ENCODE results near the gene TLK2.
"Not testable (repeated sequence)": the region's sequence is repeated elsewhere in the genome, so short reads cannot be mapped to it uniquely, and the experiment has no call there.

Gene TLK2

GRCh38 chr17:62478424-62478879, at the start of gene TLK2:
TLK2 (plus strand) TSS chr17:62478825; CDS start chr17:62481126, 2,301 bp downstream.
- peak; percentile 91 for DNase-seq

- DNase-seq, result not testable (repeated sequence)
Measured at GRCh38 chr17:62435251-62435650, 43.4 kb upstream of the TLK2 start.

DNA sequence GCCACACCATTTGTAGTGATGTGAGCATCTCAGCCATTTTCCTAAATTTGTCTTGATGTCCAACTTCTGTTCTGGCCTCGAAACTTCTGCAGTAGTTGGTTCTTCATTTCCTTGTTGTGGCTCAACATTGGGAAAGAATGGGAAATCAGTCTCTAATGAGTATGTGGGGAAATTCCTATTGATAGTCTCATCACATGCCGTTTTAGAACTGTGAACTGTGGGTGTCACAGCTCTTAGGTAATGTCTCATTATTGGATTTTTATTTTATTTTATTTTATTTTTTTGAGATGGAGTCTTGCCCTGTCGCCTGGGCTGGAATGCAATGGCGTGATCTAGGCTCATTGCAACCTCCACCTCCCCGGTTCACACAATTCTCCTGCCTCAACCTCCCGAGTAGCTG, 37.4 kb upstream of the TLK2 start:
- not testable (repeated sequence) for DNase-seq

- DNase-seq, result no peak
Measured at GRCh38 chr17:62444063-62444462, 34.6 kb upstream of the TLK2 start.

GRCh38 chr17:62445791-62446190, 32.8 kb upstream of the TLK2 start:
- DNase-seq, result not testable (repeated sequence)

GRCh38 chr17:62452195-62452594, 26.4 kb upstream of the TLK2 start:
- not testable (repeated sequence) for DNase-seq

DNA sequence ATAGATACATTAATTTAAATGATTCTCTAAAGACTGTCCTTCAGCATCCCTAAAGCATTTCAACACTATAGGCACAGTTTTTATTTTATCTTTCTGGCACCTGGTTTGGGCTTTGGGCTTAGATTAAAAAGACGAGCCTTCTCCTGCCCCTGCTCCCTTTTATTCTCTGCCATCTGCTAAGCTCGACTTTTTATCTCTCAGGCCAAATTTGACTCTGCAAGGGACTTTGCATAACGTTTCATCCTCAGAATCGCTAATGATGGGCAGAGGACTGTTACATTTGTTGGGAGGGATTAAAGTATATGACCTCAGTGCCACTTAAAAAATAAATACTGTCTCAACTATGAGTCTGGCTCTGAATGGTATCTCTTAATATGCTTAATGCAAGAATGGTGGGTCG, 25.6 kb upstream of the TLK2 start:
- DNase-seq, result not testable (repeated sequence)

DNA sequence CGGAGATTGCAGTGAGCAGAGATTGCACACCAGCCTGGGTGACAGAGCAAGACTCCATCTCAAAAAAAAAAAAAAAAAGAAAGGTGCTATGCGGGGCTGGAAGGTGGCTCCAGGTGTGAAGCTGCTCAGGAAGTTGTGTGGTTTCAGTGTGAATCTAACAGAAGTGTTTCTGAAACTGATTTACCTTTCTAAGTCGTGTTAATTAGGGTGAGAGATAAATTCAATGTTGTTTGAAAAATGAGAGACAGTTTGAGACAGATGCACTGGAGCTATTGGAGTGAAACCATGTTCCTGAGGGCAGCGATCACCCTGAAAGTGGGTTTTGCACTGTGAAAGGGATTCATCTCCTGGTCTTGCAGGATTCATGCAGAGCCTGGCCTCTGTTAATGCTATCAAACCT, 25.0 kb upstream of the TLK2 start:
- DNase-seq, result not testable (repeated sequence)

DNA sequence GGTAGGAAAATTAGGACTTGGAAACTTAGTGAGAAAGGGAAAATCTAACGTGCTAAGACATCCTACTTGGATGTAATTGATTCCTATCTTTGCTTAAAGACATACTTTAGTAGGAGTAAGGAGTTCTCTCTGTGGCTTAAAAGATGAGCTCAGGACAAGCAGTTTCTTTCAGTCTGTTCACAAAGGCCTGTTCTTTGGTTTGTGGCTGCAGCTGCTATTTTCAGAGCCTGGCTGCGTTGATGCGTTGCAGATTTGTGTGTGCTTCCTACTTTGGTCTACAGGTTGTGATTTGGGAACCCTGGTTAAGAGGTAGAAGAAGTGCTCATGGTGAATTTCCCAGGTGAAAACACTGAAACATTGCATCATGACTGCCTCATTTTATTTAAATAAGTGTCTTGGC, 24.5 kb upstream of the TLK2 start:
- not testable (repeated sequence) for DNase-seq

DNA sequence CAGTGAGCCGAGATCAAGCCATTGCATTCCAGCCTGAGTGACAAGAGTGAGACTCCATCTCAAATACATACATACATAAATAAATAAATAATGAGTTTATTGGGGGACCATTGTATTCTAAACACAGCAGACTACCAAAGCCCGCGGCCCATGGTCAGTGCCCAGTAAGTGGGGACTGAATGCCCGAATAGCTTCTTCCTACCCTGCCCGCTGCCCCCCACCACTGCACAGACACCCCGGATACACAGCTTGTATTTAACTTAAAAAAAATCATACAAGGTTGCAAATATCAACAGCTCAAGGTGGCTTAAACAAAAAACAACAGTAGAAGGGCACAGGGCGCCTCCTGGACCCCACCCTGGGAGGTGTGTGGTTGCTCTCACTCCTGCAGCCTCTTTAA, 22.6 kb upstream of the TLK2 start:
- DNase-seq, result no peak

DNA sequence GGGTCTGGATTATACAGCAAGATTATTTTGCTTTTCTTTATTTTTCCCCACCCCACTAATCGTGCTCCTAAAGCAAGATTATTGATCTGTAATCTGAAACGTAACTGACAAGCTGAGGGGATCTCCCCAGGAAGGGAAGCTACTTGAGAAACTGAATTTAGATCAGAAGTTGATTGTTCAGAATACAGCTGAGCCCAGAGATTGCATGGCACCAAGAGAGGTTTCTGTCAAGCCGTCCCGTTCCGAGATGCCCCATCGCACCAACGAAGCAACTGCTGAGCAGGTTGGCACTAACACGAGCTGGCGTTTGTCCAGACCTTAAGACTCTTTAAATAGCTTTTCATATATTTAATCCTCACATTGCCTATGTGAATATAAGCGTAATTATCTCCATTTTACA, 20.1 kb upstream of the TLK2 start:
- not testable (repeated sequence) for DNase-seq

GRCh38 chr17:62464422-62464821, 14.2 kb upstream of the TLK2 start:
- not testable (repeated sequence) for DNase-seq

GRCh38 chr17:62465271-62465670, 13.4 kb upstream of the TLK2 start:
- not testable (repeated sequence) for DNase-seq

GRCh38 chr17:62470666-62471379, 7.8 kb upstream of the TLK2 start:
- peak; percentile 82 for DNase-seq

DNA sequence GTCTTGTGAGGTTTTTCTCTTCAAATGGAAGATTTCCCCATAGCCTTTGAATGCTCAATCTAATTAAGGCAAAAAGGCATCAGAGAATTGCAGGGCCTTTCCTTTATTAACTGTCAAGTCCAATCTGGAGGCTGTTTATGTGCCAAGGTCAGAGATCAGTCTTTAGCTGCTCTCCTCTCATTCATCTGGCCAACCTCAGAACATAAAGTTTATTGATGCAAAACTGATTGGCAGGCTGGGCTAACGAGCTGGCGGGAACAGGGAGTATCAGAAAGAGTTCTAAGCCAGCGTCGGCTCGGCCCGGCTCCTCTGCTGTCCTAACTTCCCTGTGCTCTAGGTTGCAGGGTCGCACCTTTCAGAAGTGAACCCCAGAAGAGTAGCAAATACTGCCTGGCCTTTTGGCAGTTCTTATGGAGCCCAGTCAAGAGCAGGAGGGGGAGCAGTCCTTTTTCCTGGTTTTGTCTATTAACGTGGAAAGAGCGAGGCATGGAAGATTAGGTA, 7.2 kb upstream of the TLK2 start:
- DNase-seq, result not testable (repeated sequence)

DNA sequence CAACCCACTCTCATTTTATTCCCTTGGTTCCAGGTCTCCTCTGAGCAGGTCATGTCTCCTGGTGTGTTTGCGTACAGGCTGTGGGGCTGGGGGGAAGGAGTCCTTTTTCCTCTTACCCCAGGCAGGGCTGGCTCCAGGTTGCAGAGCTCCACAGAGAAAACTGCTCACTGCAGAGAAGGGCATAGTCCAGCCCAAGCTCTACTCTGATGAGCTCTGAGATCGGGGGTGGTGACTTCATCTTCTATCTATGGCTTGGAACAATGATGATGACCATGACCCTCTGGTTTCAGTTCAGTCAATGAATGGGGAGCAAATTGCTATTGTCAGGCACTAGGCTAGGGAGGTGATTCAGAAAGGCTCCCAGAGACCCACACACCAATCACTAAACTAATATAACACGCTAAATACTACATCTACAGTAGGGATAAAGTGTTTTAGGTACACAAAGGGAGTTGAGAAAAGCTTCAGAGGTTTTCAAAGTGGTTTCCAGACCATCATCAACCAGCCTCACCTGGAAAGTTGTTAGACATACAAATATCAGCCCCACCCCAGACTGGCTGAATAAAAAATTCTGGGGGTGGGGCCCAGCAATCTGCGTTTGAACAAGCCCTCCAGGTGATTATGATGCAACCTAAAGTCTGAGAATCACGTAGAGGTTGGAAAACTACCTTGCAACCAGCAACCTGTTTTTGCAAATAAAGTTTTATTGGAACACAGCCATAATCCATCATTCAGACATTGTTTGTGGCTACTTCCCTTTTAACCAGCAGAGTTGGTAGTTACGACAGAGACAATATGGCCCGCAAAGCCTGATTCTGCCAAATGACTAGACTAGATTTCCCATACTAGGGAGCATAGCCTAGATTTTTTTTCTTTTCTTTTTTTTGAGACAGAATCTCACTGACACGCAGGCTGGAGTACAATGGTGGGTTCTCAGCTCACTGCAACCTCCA, 5.3 kb upstream of the TLK2 start:
- not testable (repeated sequence) for DNase-seq

GRCh38 chr17:62477111-62477510, 1.5 kb upstream of the TLK2 start:
- not testable (repeated sequence) for DNase-seq

DNA sequence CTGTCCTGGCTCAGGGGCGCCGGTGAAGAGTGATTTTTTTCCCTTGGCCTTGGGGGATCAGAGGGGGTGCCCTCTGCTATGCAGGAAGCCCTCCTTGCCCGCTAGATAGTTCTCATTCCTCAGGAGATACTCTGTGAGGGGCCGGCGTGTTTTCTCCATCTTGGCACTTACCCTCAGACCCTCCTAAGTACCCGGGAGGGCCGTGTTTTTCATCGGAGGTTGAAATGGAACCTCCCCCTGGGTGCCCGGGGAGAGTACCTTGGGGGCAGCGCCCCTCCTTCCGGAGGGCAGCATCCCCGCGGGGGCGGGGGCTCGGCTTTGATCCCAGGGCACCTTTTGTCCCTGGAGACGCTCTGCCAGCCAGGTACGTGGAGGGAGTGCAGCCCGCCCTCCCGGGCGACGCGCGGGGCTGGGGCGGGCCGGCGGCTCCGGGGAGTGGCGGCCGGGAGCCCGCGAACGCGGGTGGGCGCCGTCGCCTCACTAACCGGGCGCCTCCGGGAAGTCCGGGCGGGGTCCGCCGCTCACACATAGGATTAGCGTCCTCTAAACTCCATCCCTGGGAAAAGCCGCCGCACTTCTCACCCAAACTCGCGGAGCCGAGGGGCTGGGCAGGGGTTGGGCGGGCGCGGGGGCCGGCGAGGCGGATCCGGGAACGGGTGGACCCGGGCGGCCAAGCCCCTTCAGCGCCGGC, 762 bp upstream of the TLK2 start:
- peak; percentile 82 for DNase-seq

DNA sequence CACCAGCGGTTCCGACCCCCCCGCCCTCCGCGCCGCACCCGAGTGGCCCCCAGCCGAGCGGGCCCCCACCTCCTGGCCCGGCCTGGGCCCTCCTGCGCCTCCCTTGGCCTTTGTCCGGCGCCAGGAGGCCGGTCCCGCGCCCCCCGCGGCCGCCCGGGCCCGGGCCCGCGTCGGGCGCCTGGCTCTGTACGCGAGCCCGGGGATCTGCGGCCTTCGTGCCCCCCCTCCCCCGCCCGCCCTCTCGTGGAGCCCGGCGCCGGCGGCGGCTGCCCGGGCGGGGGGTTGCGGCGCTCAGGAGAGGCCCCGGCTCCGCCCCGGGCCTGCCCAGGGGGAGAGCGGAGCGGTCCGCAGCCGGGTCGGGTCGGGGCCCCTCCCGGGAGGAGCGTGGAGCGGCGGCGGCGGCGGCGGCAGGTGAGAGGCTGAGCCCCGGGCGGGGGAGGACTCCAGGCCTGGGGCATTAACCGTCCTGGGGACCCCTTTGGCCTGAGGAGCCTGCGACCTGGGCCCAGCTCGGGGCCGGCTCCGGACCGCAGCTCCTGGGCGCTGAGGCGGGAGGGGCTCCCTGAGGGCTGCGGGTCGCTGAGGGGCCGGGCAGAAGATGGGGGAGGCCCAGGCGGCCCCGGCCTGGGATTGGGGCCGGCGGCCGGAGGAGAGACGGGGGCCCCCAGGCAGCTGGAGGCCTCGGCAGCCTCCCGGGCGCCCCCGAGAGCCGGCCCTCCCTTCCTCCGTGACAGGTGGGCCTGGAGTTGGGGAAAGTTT, 434 bp downstream of the TLK2 start:
- peak; percentile 81 for DNase-seq

GRCh38 chr17:62479639-62480258, 1.1 kb downstream of the TLK2 start:
- peak; percentile 64 for DNase-seq

DNA sequence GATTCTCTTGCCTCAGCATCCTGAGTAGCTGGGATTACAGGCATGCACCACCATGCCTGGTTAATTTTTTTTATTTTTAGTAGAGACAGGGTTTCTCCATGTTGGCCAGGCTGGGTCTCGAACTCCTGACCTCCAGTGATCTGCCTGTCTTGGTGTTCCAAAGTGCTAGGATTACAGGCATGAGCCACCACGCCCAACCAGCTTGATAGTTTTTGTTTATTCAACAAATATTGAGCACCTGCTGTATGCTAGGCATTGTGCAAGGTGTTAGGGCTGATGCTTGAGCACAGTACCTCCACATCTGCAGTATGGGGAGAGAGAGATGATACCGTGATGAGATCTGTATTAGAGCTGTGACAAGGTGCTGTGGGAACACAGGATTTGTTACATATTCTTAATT, 3.9 kb downstream of the TLK2 start:
- DNase-seq, result peak; percentile 24

- DNase-seq, result not testable (repeated sequence)
Measured at GRCh38 chr17:62490990-62491389, 12.4 kb downstream of the TLK2 start.

Data from activated CD8-positive, alpha-beta memory T cell treated with anti-CD3 and anti-CD28 coated beads for 24 hours (primary cell).